T-helper 1 cell treated with Interleukin-12 subunit alpha and Interleukin-12 subunit beta and Interleukin-4 antibody, amounts not matched to agents 30 μg/mL and 1 μg/mL, for 36 hours (primary cell): Measurements from ENCODE around the gene WDR1.
"Not testable (repeated sequence)": the region's sequence is repeated elsewhere in the genome, so short reads cannot be mapped to it uniquely, and the experiment has no call there.

Source experiments
- H3K27ac Mint-ChIP-seq: one replicate; pipeline ENCODE4 v1.8.0; 2021; ENCODE audit warnings: mild to moderate bottlenecking, mixed read lengths
- H3K27me3 Mint-ChIP-seq: one replicate; pipeline ENCODE4 v1.8.0; 2021; ENCODE audit warnings: low read depth, mixed read lengths
- H3K36me3 Mint-ChIP-seq: one replicate; pipeline ENCODE4 v1.8.0; 2021; ENCODE audit warnings: low read depth, mixed read lengths
- H3K4me1 Mint-ChIP-seq: one replicate; pipeline ENCODE4 v1.8.0; 2021; ENCODE audit warnings: low read depth, mixed read lengths
- H3K4me3 Mint-ChIP-seq: one replicate; pipeline ENCODE4 v1.8.0; 2021; ENCODE audit warnings: mild to moderate bottlenecking, moderate library complexity, mixed read lengths
- H3K9me3 Mint-ChIP-seq: one replicate; pipeline ENCODE4 v1.8.0; 2021; ENCODE audit warnings: mixed read lengths

Gene WDR1

GRCh38 chr4:10144479-10144878, 27.9 kb upstream of the WDR1 start:
- no peaks in the 10 kb centered on the region for H3K36me3 Mint-ChIP-seq
- H3K9me3 Mint-ChIP-seq: no peaks in the 10 kb centered on the region
- H3K27me3 Mint-ChIP-seq: peaks cover 3% of the 10 kb centered on the region
- no peak overlapping the region for H3K4me3 Mint-ChIP-seq
- no peaks in the 10 kb centered on the region for H3K4me1 Mint-ChIP-seq
- H3K27ac Mint-ChIP-seq: no peak overlapping the region

GRCh38 chr4:10143171-10143570, 26.6 kb upstream of the WDR1 start:
- no peak overlapping the region for H3K27ac Mint-ChIP-seq
- no peaks in the 10 kb centered on the region for H3K36me3 Mint-ChIP-seq
- H3K27me3 Mint-ChIP-seq: peaks cover 3% of the 10 kb centered on the region
- H3K9me3 Mint-ChIP-seq: no peaks in the 10 kb centered on the region
- no peaks in the 10 kb centered on the region for H3K4me1 Mint-ChIP-seq
- H3K4me3 Mint-ChIP-seq: no peak overlapping the region

- no peaks in the 10 kb centered on the region for H3K36me3 Mint-ChIP-seq
- H3K4me3 Mint-ChIP-seq: no peak overlapping the region
- H3K4me1 Mint-ChIP-seq: no peaks in the 10 kb centered on the region
- no peaks in the 10 kb centered on the region for H3K9me3 Mint-ChIP-seq
- no peak overlapping the region for H3K27ac Mint-ChIP-seq
- H3K27me3 Mint-ChIP-seq: peaks cover 3% of the 10 kb centered on the region
These were observed 24.5 kb upstream of the WDR1 start for GRCh38 chr4:10140866-10141759.

GRCh38 chr4:10139518-10139917, 22.9 kb upstream of the WDR1 start:
- no peak overlapping the region for H3K4me3 Mint-ChIP-seq
- no peak overlapping the region for H3K27ac Mint-ChIP-seq
- no peaks in the 10 kb centered on the region for H3K36me3 Mint-ChIP-seq
- H3K27me3 Mint-ChIP-seq: no peaks in the 10 kb centered on the region
- H3K4me1 Mint-ChIP-seq: no peaks in the 10 kb centered on the region
- no peaks in the 10 kb centered on the region for H3K9me3 Mint-ChIP-seq

GRCh38 chr4:10135260-10135659, 18.7 kb upstream of the WDR1 start:
- no peak overlapping the region for H3K4me3 Mint-ChIP-seq
- no peaks in the 10 kb centered on the region for H3K36me3 Mint-ChIP-seq
- H3K9me3 Mint-ChIP-seq: no peaks in the 10 kb centered on the region
- no peak overlapping the region for H3K27ac Mint-ChIP-seq
- no peaks in the 10 kb centered on the region for H3K27me3 Mint-ChIP-seq
- H3K4me1 Mint-ChIP-seq: no peaks in the 10 kb centered on the region

- Mint-ChIP-seq H3K27me3 (no peaks in the 10 kb centered on the region), H3K4me3 (no peak overlapping the region), H3K27ac (no peak overlapping the region), H3K4me1 (no peaks in the 10 kb centered on the region), H3K9me3 (no peaks in the 10 kb centered on the region), H3K36me3 (no peaks in the 10 kb centered on the region)
These were observed 17.5 kb upstream of the WDR1 start for GRCh38 chr4:10134141-10134540.

GRCh38 chr4:10131202-10131601, 14.6 kb upstream of the WDR1 start:
- no peaks in the 10 kb centered on the region for H3K4me1 Mint-ChIP-seq
- H3K27ac Mint-ChIP-seq: no peak overlapping the region
- H3K9me3 Mint-ChIP-seq: no peaks in the 10 kb centered on the region
- no peak overlapping the region for H3K4me3 Mint-ChIP-seq
- H3K36me3 Mint-ChIP-seq: no peaks in the 10 kb centered on the region
- H3K27me3 Mint-ChIP-seq: no peaks in the 10 kb centered on the region

GRCh38 chr4:10130178-10130888, 13.7 kb upstream of the WDR1 start:
- no peaks in the 10 kb centered on the region for H3K36me3 Mint-ChIP-seq
- H3K9me3 Mint-ChIP-seq: no peaks in the 10 kb centered on the region
- H3K4me3 Mint-ChIP-seq: no peak overlapping the region
- H3K27ac Mint-ChIP-seq: no peak overlapping the region
- no peaks in the 10 kb centered on the region for H3K4me1 Mint-ChIP-seq
- no peaks in the 10 kb centered on the region for H3K27me3 Mint-ChIP-seq

GRCh38 chr4:10129196-10130177, 12.9 kb upstream of the WDR1 start:
- no peak overlapping the region for H3K27ac Mint-ChIP-seq
- H3K4me1 Mint-ChIP-seq: no peaks in the 10 kb centered on the region
- no peaks in the 10 kb centered on the region for H3K36me3 Mint-ChIP-seq
- no peaks in the 10 kb centered on the region for H3K9me3 Mint-ChIP-seq
- H3K27me3 Mint-ChIP-seq: no peaks in the 10 kb centered on the region
- no peak overlapping the region for H3K4me3 Mint-ChIP-seq

- Mint-ChIP-seq H3K4me3 (no peak overlapping the region), H3K9me3 (no peaks in the 10 kb centered on the region), H3K36me3 (no peaks in the 10 kb centered on the region), H3K27ac (no peak overlapping the region), H3K27me3 (no peaks in the 10 kb centered on the region), H3K4me1 (peaks cover 7% of the 10 kb centered on the region)
These were observed 12.2 kb upstream of the WDR1 start for GRCh38 chr4:10128761-10129160.

- not testable (repeated sequence) for H3K9me3 Mint-ChIP-seq, H3K27ac Mint-ChIP-seq, H3K27me3 Mint-ChIP-seq, H3K4me3 Mint-ChIP-seq, H3K36me3 Mint-ChIP-seq
- H3K4me1 Mint-ChIP-seq: peaks cover 19% of the 10 kb centered on the region
These were observed 10.9 kb upstream of the WDR1 start for GRCh38 chr4:10127531-10127930.

- peaks cover 36% of the 10 kb centered on the region for H3K4me1 Mint-ChIP-seq
- peak overlapping the region; percentile 36 for H3K4me3 Mint-ChIP-seq
- H3K9me3 Mint-ChIP-seq: no peaks in the 10 kb centered on the region
- no peaks in the 10 kb centered on the region for H3K36me3 Mint-ChIP-seq
- no peaks in the 10 kb centered on the region for H3K27me3 Mint-ChIP-seq
- H3K27ac Mint-ChIP-seq: peak overlapping the region; percentile 82
These were observed 7.8 kb upstream of the WDR1 start for GRCh38 chr4:10124167-10124930.

- no peaks in the 10 kb centered on the region for H3K27me3 Mint-ChIP-seq
- H3K4me1 Mint-ChIP-seq: peaks cover 44% of the 10 kb centered on the region
- H3K9me3 Mint-ChIP-seq: no peaks in the 10 kb centered on the region
- H3K4me3 Mint-ChIP-seq: peak overlapping the region; percentile 36
- no peaks in the 10 kb centered on the region for H3K36me3 Mint-ChIP-seq
- peak overlapping the region; percentile 82 for H3K27ac Mint-ChIP-seq
These were observed 6.9 kb upstream of the WDR1 start for GRCh38 chr4:10123227-10124101.
